ENCODE results near the gene SPATA3.

Gene SPATA3

DNA sequence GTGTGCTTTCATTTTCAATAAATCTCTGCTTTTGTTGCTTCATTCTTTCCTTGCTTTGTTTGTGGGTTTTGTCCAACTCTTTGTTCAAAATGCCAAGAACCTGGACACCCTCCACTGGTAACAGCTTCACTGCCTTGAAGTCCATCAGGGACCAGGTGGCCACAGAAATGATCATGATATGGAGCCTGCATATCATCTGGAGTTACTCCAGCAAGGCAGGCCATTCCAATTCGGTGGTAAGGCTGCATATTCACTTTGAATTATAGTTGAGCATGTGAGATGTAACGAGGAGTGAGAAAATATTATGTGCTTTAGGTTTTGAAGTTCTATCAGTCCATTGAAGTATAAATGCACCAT lies 26.3 kb upstream of the SPATA3 start:
- TF ChIP-seq, protein P1, sequence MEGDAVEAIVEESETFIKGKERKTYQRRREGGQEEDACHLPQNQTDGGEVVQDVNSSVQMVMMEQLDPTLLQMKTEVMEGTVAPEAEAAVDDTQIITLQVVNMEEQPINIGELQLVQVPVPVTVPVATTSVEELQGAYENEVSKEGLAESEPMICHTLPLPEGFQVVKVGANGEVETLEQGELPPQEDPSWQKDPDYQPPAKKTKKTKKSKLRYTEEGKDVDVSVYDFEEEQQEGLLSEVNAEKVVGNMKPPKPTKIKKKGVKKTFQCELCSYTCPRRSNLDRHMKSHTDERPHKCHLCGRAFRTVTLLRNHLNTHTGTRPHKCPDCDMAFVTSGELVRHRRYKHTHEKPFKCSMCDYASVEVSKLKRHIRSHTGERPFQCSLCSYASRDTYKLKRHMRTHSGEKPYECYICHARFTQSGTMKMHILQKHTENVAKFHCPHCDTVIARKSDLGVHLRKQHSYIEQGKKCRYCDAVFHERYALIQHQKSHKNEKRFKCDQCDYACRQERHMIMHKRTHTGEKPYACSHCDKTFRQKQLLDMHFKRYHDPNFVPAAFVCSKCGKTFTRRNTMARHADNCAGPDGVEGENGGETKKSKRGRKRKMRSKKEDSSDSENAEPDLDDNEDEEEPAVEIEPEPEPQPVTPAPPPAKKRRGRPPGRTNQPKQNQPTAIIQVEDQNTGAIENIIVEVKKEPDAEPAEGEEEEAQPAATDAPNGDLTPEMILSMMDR (IDR thresholded peaks at IDR 0.05; ENCODE audit: extremely low read depth, missing control alignments), result no peak
- DNase-seq (ENCODE audit: low spot score), result no peak

DNA sequence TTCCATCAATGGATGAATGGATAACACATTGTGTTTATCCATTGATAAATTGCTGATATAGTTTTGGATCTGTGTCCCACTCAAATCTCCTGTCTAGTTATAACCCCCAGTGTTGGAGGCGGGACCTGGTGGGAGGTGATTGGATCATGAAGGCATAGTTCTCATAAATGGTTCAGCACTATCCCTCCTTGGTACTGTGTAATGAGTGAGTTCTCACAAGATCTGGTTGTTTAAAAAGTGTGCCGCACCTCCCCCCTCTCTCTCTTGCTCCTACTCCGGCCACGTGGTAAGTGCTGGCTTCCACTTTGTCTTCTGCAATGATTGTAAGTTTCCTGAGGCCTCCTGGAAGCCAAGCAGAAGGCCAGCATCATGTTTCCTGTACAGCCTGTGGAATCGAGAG lies 23.9 kb upstream of the SPATA3 start:
- TF ChIP-seq, protein P1 (IDR thresholded peaks at IDR 0.05; ENCODE audit: extremely low read depth, missing control alignments), result no peak
- no peak for DNase-seq (ENCODE audit: low spot score)

DNA sequence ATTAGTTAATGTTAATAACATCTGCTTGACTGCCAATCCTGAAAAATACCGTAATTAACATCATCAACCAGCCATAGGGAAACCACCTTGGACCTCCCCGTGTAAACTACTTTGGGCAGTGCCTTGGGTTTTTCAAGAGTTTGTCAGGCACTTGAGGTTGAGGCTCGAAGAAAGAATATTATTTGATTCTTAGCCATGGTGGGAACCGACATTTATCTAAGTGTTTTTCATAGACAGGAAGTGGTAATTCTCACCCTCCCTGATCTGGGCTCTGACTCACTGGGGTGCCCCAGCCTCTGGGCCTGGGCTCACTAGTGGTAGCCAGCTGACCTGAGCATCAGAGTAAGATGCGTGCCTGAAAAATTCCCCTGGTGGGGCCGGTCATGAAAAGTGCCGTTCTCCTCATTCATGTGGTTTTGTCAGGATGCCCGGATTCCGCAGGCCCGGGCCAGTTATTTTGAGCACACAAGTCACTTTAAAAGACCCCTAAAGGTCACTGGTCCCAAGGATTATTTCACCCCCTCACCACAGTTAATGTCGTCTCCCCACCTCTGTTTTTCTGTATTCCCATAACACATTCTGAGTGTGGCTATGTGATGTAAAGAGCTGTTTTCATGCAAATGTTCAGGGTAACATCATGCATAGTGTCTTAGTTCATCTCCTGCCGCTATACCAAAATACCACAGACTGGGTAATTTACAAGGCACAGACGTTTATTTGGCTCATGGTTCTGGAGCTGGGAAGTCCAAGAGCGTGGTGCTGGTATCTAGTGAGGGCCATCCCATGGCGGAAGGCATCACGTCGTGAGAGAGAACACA lies 21.6 kb upstream of the SPATA3 start:
- TF ChIP-seq, protein P1 (IDR thresholded peaks at IDR 0.05; ENCODE audit: extremely low read depth, missing control alignments), result no peak
- peak; percentile 85 for DNase-seq (ENCODE audit: low spot score)

DNA sequence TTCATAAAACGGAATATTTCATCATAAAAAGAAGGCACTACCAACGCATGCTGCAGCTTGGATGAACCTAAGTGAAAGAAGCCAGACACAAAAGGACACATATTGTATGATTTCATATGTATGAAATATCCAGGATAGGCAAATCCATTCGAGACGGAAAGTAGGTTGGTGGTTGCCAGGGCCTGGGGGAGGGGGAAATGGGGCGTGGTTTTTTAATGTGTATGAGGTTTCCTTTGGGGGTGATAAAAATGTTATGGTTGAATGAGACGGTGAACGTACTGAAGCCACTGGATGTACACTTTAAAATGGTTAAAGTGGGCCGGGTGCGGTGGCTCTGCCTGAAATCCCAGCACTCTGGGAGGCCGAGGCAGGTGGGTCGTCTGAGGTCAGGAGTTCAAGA lies 20.0 kb upstream of the SPATA3 start:
- no peak for DNase-seq (ENCODE audit: low spot score)
- TF ChIP-seq, protein P1 (IDR thresholded peaks at IDR 0.05; ENCODE audit: extremely low read depth, missing control alignments), result no peak

DNA sequence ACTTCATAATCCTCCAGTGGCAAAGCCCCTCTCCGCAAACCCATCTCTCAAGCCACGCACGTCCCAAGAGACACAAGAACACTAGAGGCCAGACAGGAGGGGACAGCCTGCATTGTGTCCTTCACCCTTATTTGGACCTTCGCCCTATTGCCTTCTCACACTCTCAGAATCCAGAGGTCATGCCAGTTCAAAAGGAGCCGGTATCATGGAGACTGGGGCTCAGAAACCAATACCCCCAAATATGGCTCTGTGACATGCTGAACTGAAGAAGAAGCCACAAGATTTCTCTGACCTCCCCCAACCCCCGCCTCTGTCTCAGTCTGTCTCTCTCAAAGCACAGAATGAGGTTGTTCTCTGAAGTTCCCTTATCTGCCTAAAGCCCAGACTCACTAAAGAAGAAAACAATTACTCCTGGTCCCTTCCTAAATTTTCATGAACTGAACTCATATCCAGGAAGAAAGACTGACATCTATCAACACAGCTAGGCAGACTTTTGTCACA lies 19.2 kb upstream of the SPATA3 start:
- DNase-seq (ENCODE audit: low spot score), result no peak
- TF ChIP-seq, protein P1 (IDR thresholded peaks at IDR 0.05; ENCODE audit: extremely low read depth, missing control alignments), result no peak

DNA sequence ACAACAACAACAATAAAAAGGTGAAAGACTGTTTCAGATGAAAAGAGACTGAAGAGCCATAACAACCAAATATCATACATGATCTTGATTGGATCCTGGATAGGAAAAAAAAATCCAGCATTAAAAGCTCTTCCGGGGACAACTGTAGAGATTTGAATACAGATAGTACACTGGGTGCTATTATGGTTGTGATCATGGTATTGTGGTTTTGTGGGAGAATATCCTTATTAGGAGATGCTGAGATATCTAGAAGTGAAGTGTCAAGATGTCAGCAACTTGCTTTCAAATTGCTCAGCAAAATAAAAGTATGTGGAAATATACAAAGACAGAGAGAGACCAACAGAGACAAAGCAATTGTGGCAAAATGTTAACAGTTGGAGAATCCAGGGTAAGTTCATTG lies 15.5 kb upstream of the SPATA3 start:
- no peak for DNase-seq (ENCODE audit: low spot score)
- TF ChIP-seq, protein P1 (IDR thresholded peaks at IDR 0.05; ENCODE audit: extremely low read depth, missing control alignments), result no peak

DNA sequence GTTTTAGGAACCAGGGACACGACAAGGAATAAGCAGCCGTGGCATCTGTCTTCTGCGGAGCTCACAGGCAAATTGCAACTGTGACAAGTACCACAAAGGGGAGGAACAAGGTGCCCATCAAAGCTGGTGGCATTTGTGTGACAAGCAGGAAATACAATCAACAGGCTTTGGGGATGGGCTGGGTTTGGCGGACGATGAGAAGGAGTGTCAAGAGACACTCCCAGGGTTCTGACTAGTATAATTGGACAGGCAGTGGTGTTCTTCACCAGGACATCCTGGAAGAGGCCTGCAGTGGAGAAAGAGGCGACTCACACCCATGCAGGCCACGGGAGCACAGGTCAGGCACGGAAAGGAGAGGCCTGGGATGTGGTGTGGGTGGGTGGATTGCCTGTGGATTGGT lies 14.2 kb upstream of the SPATA3 start:
- TF ChIP-seq, protein P1 (IDR thresholded peaks at IDR 0.05; ENCODE audit: extremely low read depth, missing control alignments), result no peak
- no peak for DNase-seq (ENCODE audit: low spot score)

Data from GM20000 (cell line).